ENCODE results near the gene USP19.

DNA sequence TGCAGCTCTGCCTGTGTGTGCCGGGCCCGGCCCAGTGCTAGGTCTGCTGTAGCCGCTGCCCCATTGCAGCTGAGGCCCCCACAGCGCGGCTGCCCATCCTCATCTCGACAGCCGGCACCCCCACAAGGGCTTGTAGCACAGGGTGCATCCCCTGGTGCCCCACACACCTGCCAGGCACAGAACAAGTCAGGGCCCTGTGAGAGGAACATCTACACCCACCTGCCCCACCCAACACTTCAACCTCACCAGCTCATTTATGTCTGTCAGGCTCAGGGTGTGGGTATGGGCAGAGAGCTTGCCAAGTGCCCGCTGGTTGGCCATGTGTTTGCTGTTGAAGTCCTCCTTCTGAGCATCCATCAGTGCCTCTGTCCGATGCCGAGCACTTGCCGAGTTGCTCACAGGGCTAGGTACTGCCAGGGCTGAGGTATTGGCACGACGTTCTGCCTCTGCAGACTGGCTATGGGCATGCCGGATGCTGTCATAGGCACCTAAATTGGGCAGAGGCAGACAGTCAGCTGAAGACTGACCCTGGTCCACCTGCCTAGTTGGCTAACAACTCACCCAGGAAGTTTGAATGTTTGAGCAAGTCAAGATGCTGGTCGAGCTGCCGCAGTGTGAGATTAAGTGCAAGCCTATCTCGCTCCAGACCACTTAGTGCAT, 2.4 kb upstream of the USP19 start:
- no peak for TF ChIP-seq POLR2AphosphoS5 (IDR thresholded peaks at IDR 0.05)
- TF ChIP-seq, protein P1, sequence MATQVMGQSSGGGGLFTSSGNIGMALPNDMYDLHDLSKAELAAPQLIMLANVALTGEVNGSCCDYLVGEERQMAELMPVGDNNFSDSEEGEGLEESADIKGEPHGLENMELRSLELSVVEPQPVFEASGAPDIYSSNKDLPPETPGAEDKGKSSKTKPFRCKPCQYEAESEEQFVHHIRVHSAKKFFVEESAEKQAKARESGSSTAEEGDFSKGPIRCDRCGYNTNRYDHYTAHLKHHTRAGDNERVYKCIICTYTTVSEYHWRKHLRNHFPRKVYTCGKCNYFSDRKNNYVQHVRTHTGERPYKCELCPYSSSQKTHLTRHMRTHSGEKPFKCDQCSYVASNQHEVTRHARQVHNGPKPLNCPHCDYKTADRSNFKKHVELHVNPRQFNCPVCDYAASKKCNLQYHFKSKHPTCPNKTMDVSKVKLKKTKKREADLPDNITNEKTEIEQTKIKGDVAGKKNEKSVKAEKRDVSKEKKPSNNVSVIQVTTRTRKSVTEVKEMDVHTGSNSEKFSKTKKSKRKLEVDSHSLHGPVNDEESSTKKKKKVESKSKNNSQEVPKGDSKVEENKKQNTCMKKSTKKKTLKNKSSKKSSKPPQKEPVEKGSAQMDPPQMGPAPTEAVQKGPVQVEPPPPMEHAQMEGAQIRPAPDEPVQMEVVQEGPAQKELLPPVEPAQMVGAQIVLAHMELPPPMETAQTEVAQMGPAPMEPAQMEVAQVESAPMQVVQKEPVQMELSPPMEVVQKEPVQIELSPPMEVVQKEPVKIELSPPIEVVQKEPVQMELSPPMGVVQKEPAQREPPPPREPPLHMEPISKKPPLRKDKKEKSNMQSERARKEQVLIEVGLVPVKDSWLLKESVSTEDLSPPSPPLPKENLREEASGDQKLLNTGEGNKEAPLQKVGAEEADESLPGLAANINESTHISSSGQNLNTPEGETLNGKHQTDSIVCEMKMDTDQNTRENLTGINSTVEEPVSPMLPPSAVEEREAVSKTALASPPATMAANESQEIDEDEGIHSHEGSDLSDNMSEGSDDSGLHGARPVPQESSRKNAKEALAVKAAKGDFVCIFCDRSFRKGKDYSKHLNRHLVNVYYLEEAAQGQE (IDR thresholded peaks at IDR 0.05; ENCODE audit: borderline replicate concordance): no peak
- TF ChIP-seq SMC3 (conservative IDR thresholded peaks at IDR 0.05; ENCODE audit: poor library complexity): no peak
- TF ChIP-seq, protein P2, sequence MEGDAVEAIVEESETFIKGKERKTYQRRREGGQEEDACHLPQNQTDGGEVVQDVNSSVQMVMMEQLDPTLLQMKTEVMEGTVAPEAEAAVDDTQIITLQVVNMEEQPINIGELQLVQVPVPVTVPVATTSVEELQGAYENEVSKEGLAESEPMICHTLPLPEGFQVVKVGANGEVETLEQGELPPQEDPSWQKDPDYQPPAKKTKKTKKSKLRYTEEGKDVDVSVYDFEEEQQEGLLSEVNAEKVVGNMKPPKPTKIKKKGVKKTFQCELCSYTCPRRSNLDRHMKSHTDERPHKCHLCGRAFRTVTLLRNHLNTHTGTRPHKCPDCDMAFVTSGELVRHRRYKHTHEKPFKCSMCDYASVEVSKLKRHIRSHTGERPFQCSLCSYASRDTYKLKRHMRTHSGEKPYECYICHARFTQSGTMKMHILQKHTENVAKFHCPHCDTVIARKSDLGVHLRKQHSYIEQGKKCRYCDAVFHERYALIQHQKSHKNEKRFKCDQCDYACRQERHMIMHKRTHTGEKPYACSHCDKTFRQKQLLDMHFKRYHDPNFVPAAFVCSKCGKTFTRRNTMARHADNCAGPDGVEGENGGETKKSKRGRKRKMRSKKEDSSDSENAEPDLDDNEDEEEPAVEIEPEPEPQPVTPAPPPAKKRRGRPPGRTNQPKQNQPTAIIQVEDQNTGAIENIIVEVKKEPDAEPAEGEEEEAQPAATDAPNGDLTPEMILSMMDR (IDR thresholded peaks at IDR 0.05; ENCODE audit: poor library complexity, severe bottlenecking): no peak
- TF ChIP-seq EP300 (conservative IDR thresholded peaks at IDR 0.05; ENCODE audit: poor library complexity, severe bottlenecking): no peak

Data from neural cell (in vitro differentiated cells).